ACHN (cell line): ENCODE data around the gene PEMT.

Source experiments
- DNase-seq: peaks from one replicate; pipeline ENCODE4 v3.0.0-alpha.2; 2015
- in situ Hi-C: cut with HindIII; loops from 2 replicates; pipeline ENCODE4 v1.10.0; 2017; ENCODE audit warnings: low sequenced_read_pairs, low pct_ligation_motif_present, low pct_unique_long_range_greater_than_20kb

PEMT gene

GRCh38 chr17:17560975-17561374 is 30.5 kb downstream of the PEMT start:
- in situ Hi-C loops = no loop called here
- no peak for DNase-seq

GRCh38 chr17:17560167-17560566 is 31.3 kb downstream of the PEMT start:
- in situ Hi-C loops = no loop called here
- DNase-seq = no peak

GRCh38 chr17:17559164-17559563 is 32.3 kb downstream of the PEMT start:
- in situ Hi-C loops = no loop called here
- no peak for DNase-seq

- DNase-seq = no peak
These were observed 33.1 kb downstream of the PEMT start for GRCh38 chr17:17558431-17558830.

GRCh38 chr17:17557796-17558195 is 33.7 kb downstream of the PEMT start:
- in situ Hi-C loops = no loop called here
- DNase-seq = no peak

More at GRCh38 chr17:17558431-17558830, 33.1 kb downstream of the PEMT start:
- in situ Hi-C loops = no loop called here

GRCh38 chr17:17556671-17557070 is 34.8 kb downstream of the PEMT start:
- in situ Hi-C loops = no loop called here
- no peak for DNase-seq

GRCh38 chr17:17555906-17556305 is 35.6 kb downstream of the PEMT start:
- in situ Hi-C loops = no loop called here

GRCh38 chr17:17555151-17555550 is 36.4 kb downstream of the PEMT start:
- in situ Hi-C loops = no loop called here
- no peak for DNase-seq

More at GRCh38 chr17:17555906-17556305, 35.6 kb downstream of the PEMT start:
- no peak for DNase-seq

- no peak for DNase-seq
- in situ Hi-C loops = no loop called here
These were observed 37.2 kb downstream of the PEMT start for GRCh38 chr17:17554266-17554665.

GRCh38 chr17:17553217-17554195 is 38.0 kb downstream of the PEMT start:
- in situ Hi-C loops = no loop called here
- no peak for DNase-seq

- in situ Hi-C loops = no loop called here
- no peak for DNase-seq
These were observed 38.9 kb downstream of the PEMT start for GRCh38 chr17:17552351-17553216.

GRCh38 chr17:17551361-17551760 is 40.1 kb downstream of the PEMT start:
- in situ Hi-C loops = no loop called here
- no peak for DNase-seq

GRCh38 chr17:17549732-17550366 is 41.7 kb downstream of the PEMT start:
- in situ Hi-C loops = no loop called here
- no peak for DNase-seq

- in situ Hi-C loops = no loop called here
- no peak for DNase-seq
These were observed 43.5 kb downstream of the PEMT start for GRCh38 chr17:17548044-17548443.

GRCh38 chr17:17547210-17547764 is 44.2 kb downstream of the PEMT start:
- in situ Hi-C loops = no loop called here
- DNase-seq = no peak

GRCh38 chr17:17546399-17547185 is 44.9 kb downstream of the PEMT start:
- in situ Hi-C loops = no loop called here
- DNase-seq = no peak

GRCh38 chr17:17545984-17546383 is 45.5 kb downstream of the PEMT start:
- in situ Hi-C loops = no loop called here
- no peak for DNase-seq
